Astrocyte of the spinal cord (primary cell): ENCODE measurements around the gene ZBTB49.

Experiments used
- DNase-seq: peaks from one replicate; pipeline ENCODE4 v3.0.0; 2011; ENCODE audit warnings: low read depth, low spot score
- H3K4me3 ChIP-seq: 2 replicates; pipeline ENCODE4 v1.5.1; 2011; ENCODE audit warnings: low read depth, mild to moderate bottlenecking, low read length, moderate library complexity
- in situ Hi-C: cut with HindIII; loops from 2 replicates; pipeline ENCODE4 v1.10.0; 2017; ENCODE audit warnings: low sequenced_read_pairs
- TF ChIP-seq, protein P1 (sequence below): IDR thresholded peaks from 2 replicates; pipeline ENCODE4 v1.5.1; 2012; ENCODE audit warnings: low read depth, mild to moderate bottlenecking, low read length, inconsistent platforms

The ZBTB49 gene

DNA sequence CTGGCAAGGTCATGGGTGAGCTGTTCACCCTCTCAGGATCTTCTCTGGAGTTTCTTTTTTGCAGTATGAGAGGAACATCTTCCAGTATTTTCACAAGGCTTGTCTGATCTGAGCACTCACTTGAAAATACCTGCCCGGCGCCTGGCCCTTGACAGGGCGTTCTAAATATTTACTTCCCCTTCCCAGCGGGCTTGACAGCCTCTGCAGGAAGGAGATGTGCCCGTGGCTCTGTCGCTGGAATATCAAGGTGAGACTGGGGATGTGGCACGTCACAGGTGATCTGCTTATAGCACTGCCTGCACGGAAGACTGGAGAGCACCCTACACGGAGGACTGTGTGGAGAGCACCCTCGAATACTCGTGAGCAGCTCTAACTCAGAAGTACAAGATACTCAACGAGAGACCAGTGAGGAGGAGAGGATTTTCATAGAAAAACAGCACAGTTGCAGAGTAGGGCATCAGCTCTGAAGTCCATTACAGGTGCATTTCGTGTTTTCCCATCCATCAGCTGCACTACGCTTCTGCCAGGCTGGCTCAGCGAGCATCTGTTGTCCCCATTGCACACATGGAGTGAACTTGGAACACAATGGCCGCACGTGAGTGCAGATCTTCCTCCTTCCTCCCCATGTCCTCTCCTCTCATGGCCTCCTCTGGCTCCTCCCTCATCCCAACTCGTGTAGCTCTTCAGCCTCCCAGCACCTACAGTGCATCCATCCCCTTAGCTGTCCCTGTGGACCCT is 32.1 kb downstream of the ZBTB49 start:
- in situ Hi-C loops: no loop called here

DNA sequence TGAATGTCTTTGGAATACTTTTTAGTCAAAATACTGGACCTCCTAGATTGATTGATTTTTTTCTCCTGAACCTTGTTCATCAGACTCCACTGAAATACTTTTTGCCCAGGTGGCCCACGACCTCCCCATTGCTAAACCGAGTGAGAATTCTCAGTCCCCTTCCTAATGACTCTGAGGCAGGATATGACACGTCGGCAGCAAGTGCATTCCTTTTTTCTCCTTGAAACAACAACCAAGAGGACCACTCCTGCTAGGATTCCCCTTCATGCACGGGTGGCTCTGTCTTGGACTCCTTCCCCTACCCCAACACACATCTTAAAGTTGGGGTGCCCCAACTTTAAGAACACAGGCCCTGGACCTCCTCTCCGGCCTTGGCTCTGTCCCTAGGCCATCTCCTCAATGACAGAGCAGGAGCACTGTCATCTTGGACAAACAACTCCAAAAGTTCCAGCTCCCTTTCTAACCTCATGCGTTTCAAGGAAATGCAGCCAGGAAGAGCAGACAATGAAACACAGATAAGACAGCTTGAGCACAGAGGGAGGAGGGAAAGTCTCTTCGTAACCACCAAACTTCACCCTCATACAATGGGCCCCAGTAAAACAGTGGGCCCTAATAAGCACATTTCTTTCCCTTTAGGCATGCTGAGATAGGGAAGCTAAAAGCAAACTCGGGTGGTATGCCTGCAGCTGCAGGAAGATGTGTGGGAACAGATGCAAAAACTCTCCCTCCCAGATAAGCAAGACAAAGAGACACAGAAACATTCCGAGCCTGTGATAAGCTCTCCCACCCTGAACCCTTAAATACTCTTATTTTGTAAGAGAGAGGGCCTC is 33.9 kb downstream of the ZBTB49 start:
- H3K4me3 ChIP-seq: no peak overlapping the region
- in situ Hi-C loops: no loop called here
- TF ChIP-seq, protein P1, sequence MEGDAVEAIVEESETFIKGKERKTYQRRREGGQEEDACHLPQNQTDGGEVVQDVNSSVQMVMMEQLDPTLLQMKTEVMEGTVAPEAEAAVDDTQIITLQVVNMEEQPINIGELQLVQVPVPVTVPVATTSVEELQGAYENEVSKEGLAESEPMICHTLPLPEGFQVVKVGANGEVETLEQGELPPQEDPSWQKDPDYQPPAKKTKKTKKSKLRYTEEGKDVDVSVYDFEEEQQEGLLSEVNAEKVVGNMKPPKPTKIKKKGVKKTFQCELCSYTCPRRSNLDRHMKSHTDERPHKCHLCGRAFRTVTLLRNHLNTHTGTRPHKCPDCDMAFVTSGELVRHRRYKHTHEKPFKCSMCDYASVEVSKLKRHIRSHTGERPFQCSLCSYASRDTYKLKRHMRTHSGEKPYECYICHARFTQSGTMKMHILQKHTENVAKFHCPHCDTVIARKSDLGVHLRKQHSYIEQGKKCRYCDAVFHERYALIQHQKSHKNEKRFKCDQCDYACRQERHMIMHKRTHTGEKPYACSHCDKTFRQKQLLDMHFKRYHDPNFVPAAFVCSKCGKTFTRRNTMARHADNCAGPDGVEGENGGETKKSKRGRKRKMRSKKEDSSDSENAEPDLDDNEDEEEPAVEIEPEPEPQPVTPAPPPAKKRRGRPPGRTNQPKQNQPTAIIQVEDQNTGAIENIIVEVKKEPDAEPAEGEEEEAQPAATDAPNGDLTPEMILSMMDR: no peak
- no peak for DNase-seq

More for the DNA sequence above, 32.1 kb downstream of the ZBTB49 start:
- no peak overlapping the region for H3K4me3 ChIP-seq
- TF ChIP-seq, protein P1: no peak
- no peak for DNase-seq

DNA sequence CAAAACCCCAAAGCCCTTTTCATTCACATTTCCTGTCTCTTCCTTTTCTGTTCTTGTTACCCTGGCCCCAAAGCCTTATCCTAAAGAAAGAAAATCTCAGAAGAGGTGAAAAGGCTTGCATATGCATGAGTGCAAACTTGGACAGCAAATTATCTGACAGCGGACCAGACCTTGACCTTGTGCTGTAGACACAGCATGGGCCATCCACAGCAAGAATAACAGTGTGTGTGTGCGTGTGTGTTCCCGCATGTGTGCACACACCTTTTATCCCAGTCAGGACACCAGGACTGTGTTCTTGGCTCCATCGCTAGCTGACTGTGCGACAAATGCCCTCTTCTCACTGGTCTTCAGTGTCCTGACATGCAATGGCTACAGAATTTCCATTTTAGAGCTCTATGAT is 35.3 kb downstream of the ZBTB49 start:
- TF ChIP-seq, protein P1: no peak
- in situ Hi-C loops: no loop called here
- DNase-seq: no peak
- H3K4me3 ChIP-seq: no peak overlapping the region

DNA sequence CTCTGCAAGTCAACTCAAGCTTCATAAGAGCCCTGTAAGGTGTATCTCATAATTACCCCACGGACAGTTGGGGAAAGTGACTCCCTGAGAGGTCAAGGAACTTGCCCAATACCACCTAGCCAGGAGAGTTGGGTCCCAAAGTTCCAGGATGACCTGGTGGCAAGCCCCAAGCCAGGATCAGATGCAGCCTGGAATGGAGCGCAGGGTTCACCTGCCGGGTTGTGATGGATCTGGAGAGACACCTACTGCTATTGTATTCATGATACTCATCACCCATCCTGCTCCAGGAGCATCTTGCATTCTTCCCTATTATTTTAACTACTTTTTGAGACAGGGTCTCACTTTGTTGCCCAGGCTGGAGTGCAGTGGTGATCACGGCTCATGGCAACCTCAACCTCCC is 36.1 kb downstream of the ZBTB49 start:
- in situ Hi-C loops: no loop called here
- DNase-seq: no peak
- TF ChIP-seq, protein P1: no peak
- H3K4me3 ChIP-seq: no peak overlapping the region

DNA sequence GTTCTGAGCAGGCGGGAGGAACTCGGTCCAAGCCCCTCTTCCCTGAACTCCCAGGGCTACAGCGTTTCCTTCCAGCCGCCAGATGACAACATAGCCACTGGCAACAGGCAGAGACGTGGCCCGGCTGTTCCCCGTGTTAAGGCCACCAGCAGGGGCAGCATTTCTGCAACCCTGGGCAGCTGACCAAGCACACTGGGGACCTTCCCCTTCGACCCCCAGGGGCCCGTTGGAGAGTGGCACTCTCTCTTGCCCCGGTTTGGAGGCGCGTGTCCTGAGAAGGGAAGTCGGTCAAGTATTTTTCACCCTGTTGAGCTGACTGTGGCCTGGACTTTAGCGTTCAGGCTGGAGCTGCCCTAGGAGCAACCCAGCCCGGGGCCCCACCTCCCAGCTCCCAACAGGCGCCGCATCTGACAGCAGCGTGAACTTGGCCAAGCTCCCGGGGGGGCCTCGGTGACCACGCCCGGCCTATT is 37.6 kb downstream of the ZBTB49 start:
- in situ Hi-C loops: no loop called here
- TF ChIP-seq, protein P1: peak; percentile 43
- H3K4me3 ChIP-seq: no peak overlapping the region
- DNase-seq: no peak

DNA sequence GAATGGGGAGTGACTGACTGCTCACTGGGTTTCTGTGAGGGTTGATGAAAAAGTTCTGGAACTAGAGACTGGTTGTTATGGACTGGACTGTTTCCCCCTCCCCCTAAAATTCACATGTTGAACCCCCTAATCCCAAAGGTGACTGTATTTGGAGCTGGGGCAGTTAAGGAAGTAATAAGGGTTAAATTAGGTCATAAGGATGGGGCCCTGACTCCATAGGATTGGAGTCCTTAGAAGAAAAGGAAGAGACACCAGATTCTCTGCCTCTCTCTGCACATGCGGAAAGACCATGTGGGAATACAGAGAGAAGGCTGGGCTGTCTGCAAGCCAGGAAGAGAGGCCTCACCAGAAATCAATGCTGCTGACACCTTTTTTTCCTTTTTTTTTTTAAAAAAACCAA is 38.2 kb downstream of the ZBTB49 start:
- no peak overlapping the region for H3K4me3 ChIP-seq
- DNase-seq: no peak
- TF ChIP-seq, protein P1: no peak
- in situ Hi-C loops: no loop called here
